Activated CD4-positive, alpha-beta T cell treated with anti-CD3 and anti-CD28 coated beads for 48 hours (primary cell): ENCODE measurements around the gene ADGRG3.

Experiments
- DNase-seq: peaks from one replicate; pipeline ENCODE4 v3.0.0-alpha.2; 2020

ADGRG3 gene, protein sequence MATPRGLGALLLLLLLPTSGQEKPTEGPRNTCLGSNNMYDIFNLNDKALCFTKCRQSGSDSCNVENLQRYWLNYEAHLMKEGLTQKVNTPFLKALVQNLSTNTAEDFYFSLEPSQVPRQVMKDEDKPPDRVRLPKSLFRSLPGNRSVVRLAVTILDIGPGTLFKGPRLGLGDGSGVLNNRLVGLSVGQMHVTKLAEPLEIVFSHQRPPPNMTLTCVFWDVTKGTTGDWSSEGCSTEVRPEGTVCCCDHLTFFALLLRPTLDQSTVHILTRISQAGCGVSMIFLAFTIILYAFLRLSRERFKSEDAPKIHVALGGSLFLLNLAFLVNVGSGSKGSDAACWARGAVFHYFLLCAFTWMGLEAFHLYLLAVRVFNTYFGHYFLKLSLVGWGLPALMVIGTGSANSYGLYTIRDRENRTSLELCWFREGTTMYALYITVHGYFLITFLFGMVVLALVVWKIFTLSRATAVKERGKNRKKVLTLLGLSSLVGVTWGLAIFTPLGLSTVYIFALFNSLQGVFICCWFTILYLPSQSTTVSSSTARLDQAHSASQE

DNA sequence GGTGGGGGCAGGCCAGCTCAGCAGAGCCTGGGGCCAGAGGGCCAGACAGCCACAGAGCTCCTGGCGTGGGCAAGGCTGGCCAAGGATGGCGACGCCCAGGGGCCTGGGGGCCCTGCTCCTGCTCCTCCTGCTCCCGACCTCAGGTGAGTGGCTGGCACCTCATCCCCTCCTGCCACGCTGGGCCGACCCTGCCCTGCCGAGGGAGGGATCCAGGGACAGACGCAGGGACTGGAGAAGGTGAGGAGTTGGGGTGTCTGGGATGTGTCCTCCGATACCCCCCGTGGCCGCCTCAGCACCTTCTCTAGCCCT lies at the start of gene ADGRG3:
TSS of gene ADGRG3 (plus strand) at position 44 of the 309 bp plus-strand sequence. CDS start at position 86, 42 bp downstream.
- DNase-seq, result no peak

DNA sequence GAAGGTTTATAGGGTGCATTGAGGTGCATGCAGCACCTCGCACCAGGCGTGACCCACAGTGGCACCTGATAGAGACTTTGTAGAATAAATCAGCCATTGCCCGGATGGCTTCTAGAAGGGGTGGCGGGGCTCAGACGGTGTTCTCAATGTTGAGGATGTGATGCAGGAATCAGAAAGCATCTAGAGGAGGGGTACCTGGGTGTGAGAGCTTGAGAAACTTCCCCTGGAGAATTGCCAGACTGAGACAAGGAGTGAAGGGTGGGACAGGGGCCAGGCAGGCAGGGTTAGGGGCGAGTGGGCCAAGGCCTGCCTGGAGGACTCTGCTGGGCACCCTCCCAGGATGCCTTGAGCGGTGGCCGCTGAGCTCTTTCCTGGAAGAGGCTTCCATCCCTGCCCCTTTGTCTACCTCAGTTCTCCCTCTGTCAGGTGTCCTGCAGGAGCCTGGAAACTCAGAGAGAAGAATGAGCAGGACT lies 48.9 kb upstream of the ADGRG3 start:
- no peak for DNase-seq

DNA sequence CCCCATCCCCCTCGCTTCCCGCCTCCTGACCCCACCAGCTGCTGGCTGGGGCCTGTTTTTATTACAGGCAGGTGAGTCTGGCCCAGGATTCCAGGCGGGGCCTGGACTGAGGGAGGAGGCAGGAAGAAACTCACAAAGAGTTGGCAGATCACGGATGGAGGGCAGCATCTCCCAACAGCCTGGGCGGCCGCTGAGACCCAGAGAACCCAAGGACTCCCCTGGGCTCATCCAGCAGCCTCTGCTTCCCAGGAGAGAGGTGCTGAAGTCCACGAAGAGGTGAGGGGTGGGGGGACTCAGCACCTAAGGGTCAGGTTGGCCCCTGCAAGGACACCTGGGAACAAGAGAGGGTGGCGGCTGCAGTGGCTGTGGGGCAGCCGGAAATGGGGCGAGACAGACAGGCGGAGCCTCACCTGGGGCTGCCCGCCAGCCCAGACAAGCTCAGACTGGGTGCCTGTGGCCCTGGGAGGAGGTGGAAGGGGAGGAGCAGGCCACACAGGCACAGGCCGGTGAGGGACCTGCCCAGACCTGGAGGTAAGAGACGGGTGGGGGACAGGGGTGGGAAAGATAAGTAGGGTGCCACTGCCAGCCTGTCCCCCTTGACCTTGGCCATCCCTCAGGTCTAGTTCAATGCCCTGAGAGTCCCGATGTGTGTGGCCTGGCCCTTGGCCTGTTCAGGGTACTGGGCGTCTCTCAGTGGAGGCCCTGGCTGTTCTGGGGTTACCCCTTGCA lies 48.3 kb upstream of the ADGRG3 start:
- no peak for DNase-seq

DNA sequence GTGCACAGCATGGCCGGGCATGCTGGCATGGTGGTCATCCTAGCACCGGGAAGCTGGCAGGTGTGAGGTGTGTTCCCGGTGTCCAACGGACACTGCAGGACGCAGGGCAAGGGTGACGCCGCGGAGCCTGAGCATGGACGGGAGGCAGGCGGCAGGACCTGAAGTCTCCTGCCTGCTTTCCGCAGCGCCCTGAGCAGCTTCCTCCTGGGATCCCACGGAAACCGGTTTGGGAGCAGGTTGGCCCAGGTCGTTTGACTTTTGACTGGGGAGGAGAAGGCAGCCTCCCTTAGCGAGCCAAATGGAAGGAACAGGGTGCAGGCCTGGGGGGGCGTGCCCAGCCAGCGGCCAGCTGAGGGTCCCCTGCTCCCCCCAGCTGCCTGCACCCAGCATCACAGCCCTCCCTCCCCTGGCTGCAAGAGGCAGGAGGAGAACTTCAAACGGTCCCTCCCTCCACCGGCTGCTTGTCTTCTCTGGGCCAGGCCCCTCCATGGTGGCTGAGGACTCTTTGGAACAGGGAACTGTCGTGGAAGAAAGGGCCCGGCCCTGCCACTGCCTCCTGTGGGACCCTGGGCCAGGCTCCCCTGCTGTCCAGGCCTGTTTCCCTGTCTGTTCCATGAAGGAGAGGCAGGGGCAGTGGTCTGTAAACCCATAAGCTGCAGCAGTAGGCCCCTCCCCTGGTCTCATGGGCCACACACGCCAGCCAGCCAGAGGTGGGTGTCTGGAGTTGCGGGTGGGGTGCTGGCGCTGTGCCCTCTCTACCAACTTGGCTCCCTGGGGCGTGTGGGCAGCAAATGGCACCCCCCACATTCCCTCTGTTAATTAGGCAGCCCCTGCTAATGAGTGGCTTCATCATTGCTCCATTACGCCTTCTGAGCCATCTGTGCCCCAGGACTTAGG lies 47.5 kb upstream of the ADGRG3 start:
- no peak for DNase-seq

DNA sequence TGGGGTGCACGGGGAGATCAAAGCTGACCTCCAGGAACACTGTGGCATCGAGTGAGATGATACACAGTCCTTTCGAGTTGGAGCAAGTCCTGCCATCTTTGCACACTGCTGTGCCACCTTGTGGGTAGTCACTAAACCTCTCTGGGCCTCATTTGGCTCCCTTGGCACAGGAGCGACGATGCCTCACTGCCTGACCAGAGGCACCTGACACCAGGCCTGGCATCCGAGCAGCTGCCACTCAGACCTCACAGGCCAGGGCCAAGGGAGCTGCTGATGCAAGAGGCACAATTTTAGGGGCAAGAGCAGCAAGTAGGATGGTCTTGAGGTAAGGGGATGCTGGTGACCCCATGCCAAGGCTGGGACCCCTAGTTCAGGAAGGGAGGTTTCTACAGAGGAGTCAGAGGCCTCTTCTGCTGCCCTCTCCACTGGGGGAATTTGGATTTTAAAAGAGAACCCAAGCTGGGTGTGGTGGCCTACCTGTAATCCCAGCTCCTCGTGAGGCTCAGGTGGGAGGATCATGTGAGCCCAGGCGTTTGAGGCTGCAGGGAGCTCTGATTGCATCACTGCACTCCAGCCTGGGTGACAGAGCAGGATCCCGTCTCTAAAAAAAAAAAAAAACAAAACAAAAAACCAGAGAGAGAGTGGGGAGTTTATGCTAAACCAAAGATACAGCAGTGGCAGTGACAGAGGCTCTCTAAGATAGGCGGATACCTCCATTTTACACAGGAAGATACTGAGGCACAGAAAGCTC lies 46.4 kb upstream of the ADGRG3 start:
- no peak for DNase-seq

DNA sequence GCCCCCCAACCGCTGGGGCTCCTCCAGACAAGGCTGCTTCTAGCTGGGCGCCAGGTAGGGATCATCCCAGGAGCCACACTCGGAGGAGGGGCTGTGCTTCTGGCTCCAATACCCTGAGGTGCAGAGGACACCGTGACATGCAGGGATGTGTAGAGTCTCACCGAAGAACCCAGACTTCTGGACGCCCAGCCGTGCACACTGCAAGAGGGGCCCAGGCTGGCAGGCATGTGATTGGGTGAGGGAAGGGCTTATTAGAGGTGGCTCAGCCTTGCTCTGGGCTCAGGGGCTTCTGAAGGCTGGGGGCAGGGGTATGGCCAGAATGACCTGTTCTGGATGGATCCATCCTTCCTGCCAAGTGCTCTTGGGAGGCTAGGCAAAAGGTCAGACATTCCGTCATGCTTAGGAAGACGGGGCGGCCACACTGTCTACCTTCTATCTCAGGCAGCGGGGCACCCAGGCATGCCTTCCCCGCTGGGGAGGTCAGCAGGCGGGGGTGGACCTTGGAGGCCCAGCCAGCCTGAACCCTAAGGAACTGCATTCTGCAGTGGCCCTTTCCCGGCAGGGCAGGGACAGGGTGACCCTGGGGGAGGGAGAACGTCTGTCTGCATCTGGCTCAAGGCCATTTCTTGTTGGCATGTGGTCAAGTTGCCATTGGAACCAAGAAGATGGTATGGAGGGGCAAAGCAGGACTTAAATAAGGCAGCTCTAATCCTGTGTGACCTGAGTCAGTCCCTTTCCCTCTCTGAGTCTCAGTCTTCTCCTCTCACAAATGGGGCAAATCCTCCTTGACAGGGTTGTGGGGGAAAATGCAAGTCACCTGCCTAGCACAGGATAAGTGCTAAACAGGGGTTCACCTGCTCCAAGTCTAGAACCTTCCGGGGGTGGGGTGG lies 45.5 kb upstream of the ADGRG3 start:
- DNase-seq, result no peak

DNA sequence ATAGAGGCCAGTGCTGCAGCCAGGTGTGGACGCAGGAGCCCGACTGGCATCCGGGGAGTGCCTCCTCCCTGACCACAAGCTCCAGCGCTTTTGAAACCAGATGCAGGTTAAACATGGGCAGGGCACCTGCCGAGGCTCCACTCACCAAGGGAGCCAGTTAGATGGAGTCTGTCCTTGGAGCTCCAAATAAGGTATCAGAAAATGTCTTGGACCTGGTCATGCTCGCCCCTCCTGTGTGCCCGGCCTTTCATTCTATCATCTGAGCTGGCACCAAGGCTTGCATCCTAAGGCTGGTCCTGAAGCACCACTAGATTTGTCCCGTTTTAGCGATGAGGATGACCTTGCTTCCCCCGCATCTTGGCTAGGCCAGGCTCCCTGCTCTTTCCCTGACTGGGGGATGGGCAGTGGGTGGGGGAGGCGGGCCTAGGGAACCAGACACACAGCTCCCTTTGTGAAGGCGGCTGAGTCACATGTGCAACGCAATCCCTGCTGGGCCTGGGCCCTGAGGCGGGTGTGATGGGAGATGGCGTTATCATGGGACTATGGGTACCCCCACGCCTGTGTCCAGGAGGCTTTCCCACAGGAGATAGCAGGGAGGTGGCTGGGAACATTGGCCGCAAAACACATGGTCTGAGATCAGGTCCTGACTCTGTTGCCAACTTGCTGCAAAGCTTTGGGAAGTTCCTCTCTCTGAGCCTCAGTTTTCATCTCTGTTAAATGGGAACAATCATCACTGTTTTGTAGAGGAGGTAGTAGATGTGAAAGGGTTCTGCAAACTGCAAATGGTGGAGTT lies 44.7 kb upstream of the ADGRG3 start:
- DNase-seq, result no peak

DNA sequence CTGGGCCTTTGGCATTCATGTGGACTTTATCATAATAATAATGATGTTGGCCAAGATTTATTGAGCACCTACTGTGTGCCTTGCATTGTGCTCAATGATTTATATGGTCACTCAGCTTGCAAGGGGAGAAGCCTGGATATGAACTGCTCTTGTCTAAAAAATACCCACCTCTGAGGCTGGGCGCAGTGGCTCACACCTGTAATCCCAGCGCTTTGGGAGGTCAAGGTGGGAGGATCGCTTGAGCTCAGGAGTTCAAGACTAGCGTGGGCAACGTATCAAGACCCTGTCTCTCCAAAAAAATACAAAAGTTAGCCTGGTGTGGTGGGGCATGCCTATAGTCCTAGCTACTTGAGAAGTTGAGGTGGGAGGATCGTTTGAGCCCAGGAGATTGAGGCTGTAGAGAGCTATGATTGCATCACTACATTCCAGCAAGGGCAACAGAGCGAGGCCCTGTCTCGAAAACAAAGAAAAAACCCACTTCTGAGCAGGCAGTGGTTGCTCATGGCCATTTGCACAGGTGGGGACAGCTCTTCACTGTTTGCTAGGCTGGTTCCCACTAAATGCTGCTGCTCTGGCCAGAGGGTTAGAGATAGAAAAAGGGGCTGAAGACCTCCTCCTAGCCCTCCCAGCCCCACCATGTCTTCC lies 43.9 kb upstream of the ADGRG3 start:
- no peak for DNase-seq

DNA sequence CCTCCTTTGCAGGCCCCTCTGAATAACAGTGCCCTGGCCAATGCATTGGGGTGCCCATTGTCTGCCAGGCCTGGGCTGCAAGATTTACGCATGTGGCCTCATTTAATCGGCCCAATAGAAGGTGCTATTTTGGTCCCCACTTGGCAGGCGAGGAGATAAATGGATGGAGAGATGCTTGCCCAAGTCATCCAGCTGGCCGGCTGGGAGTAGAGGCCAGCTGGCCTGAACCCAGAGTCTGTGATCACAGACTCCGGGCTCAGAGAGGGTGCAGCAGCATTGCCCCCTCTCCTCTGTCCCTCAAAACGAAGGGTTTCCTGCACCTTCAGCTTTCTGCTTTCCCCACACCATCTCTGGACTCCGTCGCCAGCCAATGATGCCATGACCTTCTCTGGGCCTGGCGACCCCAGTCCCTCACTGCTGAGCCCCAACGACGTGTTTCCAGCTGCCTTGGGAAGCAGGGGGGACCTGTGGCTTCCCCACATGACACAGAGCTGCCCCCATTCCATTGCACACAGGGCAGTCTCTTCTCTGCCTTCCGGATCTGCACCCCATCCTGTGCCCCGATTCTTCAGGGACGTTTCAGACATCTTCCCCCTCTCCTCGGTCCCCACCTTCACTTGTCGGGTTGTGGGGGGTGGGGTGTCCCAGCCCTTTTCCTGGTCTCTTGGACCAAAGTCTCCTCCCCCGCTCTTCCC lies 43.2 kb upstream of the ADGRG3 start:
- no peak for DNase-seq

DNA sequence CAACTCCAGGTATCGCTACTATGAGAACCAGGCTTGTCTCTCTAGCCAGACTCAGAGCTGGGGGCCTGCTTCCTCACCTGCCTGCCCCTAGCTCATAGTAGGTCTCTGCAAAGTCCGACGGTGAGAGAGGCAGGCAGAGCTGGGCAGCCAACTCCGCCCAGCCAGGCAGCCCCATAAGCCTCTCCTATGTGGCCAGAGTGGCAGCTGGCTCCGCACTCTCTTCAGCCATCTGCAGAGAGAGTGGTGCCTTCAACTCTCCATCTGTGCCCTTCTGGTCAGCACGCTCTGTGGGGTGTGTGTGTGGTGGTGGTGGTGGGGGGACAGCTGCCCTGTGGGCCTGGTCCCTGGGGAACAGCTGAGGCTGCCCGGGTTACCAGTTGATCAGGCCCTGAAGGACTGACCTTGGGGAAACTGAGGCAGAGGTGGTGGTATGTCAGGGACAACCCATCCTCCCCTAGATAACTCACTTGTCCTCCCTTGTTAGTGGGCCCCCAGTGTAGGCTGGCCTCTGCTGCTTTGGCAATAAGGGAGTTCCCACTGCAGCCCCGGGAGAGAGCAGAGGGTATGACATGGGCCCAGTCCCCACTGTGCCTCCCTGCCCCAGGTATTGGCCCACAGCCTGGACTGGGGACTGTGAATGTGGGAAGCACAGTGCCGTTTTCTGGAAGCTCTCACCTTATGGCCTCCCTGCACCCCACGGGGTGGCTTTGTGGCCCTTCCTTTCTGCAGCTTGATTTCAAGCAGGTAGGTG lies 41.5 kb upstream of the ADGRG3 start:
- no peak for DNase-seq

DNA sequence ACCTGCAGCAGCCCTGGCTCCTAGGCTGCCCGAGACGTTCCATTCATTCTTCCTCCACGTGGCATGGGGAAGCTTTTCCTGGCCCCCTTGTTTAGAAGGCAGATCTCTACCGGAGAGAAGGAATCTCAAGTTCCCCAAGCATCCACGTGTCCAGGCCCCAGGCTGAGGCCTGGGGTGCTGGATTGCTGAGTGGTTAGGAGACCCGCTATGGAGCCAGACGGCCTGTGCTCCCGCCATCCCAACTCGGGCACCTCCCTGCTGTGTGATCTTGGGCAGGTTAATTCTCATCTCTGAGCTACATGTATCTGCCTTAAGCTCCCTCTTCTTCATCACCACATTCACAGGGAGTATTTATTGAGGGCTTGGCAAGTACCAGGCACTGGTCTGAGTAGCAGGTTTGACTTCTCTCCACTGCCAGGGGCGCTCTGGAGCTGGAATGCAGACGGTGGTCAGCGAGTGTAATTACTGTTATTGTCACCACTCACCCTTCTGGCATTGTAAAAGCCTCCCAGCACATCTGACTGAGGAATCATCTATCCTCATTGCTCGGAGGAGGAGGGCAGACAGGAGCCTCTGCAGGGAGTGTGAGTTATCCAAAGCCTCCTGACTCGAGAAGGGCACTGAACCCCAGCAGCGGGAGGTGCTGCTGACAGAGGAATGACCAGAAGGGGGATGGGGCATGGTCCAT lies 40.8 kb upstream of the ADGRG3 start:
- DNase-seq, result no peak

DNA sequence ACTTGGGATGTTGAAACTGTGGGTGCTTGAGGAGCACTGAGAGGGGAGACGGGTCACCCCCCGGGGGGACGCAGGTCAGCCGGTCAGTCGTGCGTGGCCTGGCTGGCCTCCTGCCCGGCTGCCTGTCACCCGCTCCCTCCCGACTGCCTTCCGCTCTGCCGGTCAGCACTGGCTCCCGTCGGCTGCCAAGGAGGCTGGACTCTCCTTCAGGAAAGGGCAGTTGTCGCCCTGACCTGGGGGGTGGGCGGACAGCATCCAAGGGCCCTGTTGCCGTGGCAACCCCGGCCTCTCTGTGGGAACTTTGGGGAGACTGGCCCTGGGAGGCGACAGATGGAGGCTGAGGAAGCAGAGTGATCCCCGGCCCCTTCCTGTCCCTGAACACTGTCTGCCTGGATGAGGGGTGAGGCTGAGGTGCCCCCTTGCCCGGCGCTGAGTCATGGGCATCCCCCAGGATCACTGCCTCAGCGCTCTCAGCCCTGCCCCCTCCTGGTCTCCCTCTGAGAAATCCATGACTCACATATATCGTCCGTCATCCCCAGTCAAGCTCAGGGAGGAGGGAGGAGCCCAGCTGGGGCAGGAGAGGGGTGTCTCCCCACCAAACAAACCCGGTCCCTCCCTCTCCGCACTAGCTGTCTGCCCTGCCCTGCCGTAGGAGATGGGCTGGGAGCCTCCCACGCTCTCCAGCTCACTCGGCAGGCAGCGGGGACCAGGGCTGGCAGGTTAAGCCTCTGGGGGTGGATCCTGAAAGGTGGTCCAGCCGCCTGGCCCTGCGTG lies 39.9 kb upstream of the ADGRG3 start, which contains the start of gene ADGRG1:
TSS of gene ADGRG1 (plus strand) at position 623 of the 774 bp plus-strand sequence. CDS start 21,658 bp downstream, outside the sequence.
- DNase-seq, result peak; percentile 78

DNA sequence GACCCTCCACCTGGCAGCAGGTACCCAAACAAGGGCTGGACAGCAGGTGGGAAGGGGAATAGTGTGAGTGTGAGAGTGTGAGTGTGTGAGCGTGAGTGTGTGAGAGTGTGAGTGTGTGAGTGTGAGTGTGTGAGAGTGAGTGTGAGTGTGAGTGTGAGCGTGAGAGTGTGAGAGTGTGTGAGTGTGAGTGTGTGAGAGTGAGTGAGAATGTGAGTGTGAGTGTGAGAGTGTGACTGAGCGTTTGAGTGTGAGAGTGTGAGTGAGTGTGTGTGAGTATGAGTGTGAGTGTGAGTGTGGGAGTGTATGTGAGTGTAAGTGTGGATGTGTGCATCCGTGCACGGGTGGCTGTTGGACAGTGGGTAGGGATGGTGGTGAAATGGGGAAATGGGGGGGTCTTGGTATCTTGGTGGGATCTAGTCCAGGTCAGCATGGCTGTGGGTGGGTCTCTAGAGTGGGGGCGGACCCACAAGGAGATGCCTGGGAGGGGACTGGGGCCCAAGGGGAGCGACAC lies 39.3 kb upstream of the ADGRG3 start:
- no peak for DNase-seq

DNA sequence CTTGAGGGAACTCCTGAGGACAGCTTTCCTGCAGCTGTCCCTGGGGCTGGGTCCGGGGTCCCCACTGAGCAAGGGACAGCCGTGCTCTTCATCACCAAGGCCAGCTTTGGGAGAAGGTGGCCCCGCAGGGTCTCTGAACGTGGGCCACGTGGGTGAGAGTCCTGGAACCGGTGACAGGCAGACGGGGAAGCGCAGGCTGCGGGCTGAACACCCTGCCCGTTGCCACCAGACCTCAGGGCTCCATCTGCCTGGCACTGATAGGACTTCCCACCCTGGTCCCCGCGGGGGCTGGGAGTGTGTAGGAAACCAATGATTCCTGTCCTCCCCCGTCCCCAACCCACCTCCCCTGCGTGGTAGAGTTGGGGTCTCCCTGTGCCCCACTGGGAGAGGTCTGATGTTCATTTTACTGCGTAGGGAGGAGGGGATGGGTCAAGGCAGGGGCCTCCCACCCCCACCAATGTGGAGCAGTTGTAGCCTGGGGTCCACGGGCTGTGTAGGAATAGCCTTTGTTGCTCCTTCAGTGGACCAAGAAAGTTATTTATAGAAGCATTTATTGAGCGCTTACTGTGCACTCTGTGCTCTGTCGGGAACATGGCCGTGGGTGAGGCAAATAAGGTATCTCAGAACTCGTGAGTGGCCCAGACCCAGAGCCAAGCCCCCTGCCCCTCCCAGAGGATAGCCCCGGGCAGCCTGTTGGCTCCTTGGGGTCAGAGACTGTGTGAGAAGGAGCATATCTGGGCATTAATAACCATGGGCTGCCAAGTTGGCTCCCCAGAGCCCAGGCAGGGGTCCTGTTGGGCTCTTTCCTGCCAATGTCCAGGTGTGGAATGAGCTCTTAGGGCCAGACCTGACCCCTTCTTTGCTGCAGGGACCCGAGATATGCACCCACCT lies 38.3 kb upstream of the ADGRG3 start:
- no peak for DNase-seq

DNA sequence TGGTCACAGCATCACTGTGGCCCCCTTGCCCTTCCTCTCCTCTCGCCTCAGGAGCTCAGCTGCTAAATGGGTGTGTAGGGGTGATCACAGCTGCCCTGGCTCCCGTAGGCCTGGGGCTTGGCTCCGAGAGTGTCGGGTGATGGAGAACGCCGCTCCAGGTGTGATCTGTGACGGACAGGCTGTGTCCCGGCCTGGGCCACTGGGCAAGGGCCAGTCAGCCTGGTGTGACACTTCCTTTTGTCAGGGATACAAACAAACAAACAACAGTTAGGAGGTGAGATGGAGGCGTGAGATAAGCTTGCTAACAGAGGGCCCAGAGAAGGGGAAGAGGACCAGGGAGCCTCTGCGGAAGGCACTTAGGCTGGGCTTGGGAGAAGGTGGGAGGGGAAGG lies 37.7 kb upstream of the ADGRG3 start:
- no peak for DNase-seq
